Neural progenitor cell (in vitro differentiated cells): ENCODE measurements around the gene PLEKHO2.

ENCODE experiments used
- EZH2 ChIP-seq: fragments of 200-600 bp; sonication (generic); IDR thresholded peaks from 2 replicates; pipeline ENCODE4 v1.6.1; 2017; ENCODE audit warnings: antibody characterized with exemption, mild to moderate bottlenecking, moderate library complexity
- EZH2phosphoT487 ChIP-seq: fragments of 200-600 bp; sonication (generic); IDR thresholded peaks from 2 replicates; pipeline ENCODE4 v1.6.1; 2017; ENCODE audit warnings: antibody characterized with exemption
- TF ChIP-seq, protein P1 (sequence below): fragments of 200-600 bp; sonication (generic); IDR thresholded peaks from 2 replicates; pipeline ENCODE4 v1.5.1; 2017; ENCODE audit warnings: antibody characterized with exemption, mild to moderate bottlenecking

DNA sequence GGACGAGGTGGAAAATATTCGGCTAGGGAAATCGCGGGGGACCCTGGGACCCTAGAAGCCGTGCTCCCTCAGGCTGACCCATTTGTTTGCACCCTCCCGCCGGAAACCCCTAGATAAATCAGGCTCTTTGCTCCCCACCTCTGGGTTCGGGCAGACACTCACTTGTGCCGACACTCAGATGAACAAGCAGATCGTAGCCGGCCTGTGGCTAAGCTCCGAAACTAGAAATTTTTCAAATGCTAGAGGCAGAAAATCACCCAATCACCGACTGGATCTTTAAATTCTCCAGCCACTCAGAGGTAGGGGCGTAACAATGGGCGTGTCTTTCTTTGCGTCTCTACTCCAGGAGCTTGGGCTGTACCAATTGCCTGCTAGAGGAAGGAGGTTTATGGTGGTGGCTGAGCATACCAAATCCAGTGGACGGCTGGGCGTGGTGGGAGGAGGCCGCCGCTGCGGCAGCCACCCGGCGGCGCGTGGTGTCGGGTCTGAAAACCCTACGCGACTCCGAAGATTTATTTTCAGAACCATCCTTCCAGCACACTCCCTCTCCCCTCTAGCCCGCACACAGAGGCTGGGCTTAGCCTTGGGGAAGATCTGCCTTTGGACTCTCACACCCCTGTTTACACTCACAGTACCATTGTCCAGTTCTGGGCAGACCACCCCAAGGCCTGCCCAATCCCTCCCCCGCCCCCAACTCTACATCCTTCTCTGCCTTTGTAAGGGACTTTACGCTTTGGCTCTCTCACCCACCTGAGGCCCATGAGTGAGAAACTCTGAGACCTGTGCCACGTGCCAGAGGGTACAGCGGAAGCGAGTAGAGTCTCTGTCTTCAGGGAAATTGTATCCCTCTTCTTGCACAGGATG lies 16.1 kb upstream of the PLEKHO2 start, which contains the start of gene PIF1:
- TF ChIP-seq, protein P1, sequence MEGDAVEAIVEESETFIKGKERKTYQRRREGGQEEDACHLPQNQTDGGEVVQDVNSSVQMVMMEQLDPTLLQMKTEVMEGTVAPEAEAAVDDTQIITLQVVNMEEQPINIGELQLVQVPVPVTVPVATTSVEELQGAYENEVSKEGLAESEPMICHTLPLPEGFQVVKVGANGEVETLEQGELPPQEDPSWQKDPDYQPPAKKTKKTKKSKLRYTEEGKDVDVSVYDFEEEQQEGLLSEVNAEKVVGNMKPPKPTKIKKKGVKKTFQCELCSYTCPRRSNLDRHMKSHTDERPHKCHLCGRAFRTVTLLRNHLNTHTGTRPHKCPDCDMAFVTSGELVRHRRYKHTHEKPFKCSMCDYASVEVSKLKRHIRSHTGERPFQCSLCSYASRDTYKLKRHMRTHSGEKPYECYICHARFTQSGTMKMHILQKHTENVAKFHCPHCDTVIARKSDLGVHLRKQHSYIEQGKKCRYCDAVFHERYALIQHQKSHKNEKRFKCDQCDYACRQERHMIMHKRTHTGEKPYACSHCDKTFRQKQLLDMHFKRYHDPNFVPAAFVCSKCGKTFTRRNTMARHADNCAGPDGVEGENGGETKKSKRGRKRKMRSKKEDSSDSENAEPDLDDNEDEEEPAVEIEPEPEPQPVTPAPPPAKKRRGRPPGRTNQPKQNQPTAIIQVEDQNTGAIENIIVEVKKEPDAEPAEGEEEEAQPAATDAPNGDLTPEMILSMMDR: no peak
- TF ChIP-seq EZH2phosphoT487 (no peak), EZH2 (no peak)
